Kidney (tissue), 14 donors: ENCODE data around the gene GALNT18. TPM values are rescaled to one million over a fixed set of nuclear protein-coding genes. Genes with fewer than 3 reads are reported as not detected.

Source experiments
- DNase-seq, 5 donors: peaks; one replicate each; pipeline ENCODE4 v3.0.0-alpha.2; 2013 to 2020
- FAIRE-seq: peaks from 2 replicates; lab custom pipeline; 2012; peaks lifted over from hg19 to GRCh38; lab: Jason Lieb, UNC
- H3K27ac ChIP-seq, 2 donors: one replicate each; pipeline ENCODE4 v1.7.0; 2013; ENCODE audit warnings: low read depth in 2 of 2, low read length in 2 of 2, inconsistent platforms in 1 of 2
- H3K27me3 ChIP-seq: one replicate; pipeline ENCODE4 v1.7.1; 2013; ENCODE audit warnings: low read length, inconsistent platforms; ENCODE audit not compliant: control insufficient read depth, insufficient read depth
- H3K36me3 ChIP-seq, 3 donors: one replicate each; pipeline versions ENCODE4 v1.7.0 to v1.7.1; 2013; ENCODE audit warnings: low read length in 3 of 3, control low read depth in 1 of 3, inconsistent platforms in 1 of 3; ENCODE audit not compliant: insufficient read depth in 3 of 3, control insufficient read depth in 2 of 3
- H3K4me1 ChIP-seq, 3 donors: one replicate each; pipeline versions ENCODE4 v1.7.0 to v1.7.1; 2013; ENCODE audit warnings: low read length in 3 of 3, inconsistent platforms in 1 of 3, low read depth in 1 of 3; ENCODE audit not compliant: control insufficient read depth in 2 of 3, insufficient read depth in 2 of 3
- H3K4me3 ChIP-seq, 3 donors: one replicate each; pipeline versions ENCODE4 v1.7.0 to v1.8.1; 2013; ENCODE audit warnings: low read length in 3 of 3, control low read depth in 1 of 3, inconsistent platforms in 1 of 3
- H3K9ac ChIP-seq, 3 donors: one replicate each; pipeline versions ENCODE4 v1.7.0 to v1.7.1; 2013; ENCODE audit warnings: low read length in 3 of 3, control low read depth in 1 of 3, inconsistent platforms in 1 of 3
- H3K9me3 ChIP-seq, 3 donors: one replicate each; pipeline versions ENCODE4 v1.7.0 to v1.7.1; 2013; ENCODE audit warnings: low read length in 3 of 3, control low read depth in 1 of 3, inconsistent platforms in 1 of 3; ENCODE audit not compliant: control insufficient read depth in 2 of 3, insufficient read depth in 1 of 3
- CTCF ChIP-seq: IDR thresholded peaks from 3 replicates; pipeline ENCODE4 v1.5.1; 2012; ENCODE audit warnings: mild to moderate bottlenecking, moderate library complexity, borderline replicate concordance; ENCODE audit not compliant: insufficient read depth; ENCODE audit errors: extremely low read depth
- intact Hi-C: fragments of 100-400 bp; cut with DNase I; formaldehyde crosslinking; loops from one replicate; pipeline ENCODE4 v1.11.1; 2022
- polyA plus RNA-seq: library from polyadenylated mRNA; stranded (reverse); fragments of 350-450 nt; fragmentation: Illumina TruSeq; extraction: RNeasy Lipid Tissue Mini Kit (QIAGEN cat#74804); gene quantifications from one replicate; pipeline ENCODE4 v1.2.3, GENCODE V29; 2014; ENCODE audit warnings: low read depth, low replicate concordance; ENCODE audit not compliant: insufficient read depth
- total RNA-seq: library from RNA; stranded (reverse); fragmentation: NEBNext Ultra II Directional; extraction: Animal tissue kit (Norgen Biotek cat#: 25700); gene quantifications from one replicate; pipeline ENCODE4 v1.2.1, GENCODE V29; 2021
- donor health status: control.
- donor health status: control.
- donor health status: control.
- donor health status: control.
- donor health status: control.
- donor health status: DM: yes; HTN: yes; CAD: no.
- donor health status: Normal renal cell carcinoma (clear cell type).

Gene GALNT18
- total and polyA plus RNA-seq, 2 donors from 2014 or later: 27.2 to 42.1 TPM

- no peak overlapping the region for H3K27ac ChIP-seq
- TF ChIP-seq CTCF: no peak
- no peak overlapping the region for H3K4me3 ChIP-seq
- peaks cover 0 to 12% (median 7%) of the 10 kb centered on the region in 3 donors for H3K4me1 ChIP-seq
- H3K9ac ChIP-seq: no peak overlapping the region
- FAIRE-seq: no peak
- DNase-seq: no peak
- no peaks in the 10 kb centered on the region for H3K27me3 ChIP-seq
- no peaks in the 10 kb centered on the region for H3K9me3 ChIP-seq
- intact Hi-C loops: no loop called here
- H3K36me3 ChIP-seq: no peaks in the 10 kb centered on the region
Observed at GRCh38 chr11:11512090-11512489, 109.7 kb downstream of the GALNT18 start.

DNA sequence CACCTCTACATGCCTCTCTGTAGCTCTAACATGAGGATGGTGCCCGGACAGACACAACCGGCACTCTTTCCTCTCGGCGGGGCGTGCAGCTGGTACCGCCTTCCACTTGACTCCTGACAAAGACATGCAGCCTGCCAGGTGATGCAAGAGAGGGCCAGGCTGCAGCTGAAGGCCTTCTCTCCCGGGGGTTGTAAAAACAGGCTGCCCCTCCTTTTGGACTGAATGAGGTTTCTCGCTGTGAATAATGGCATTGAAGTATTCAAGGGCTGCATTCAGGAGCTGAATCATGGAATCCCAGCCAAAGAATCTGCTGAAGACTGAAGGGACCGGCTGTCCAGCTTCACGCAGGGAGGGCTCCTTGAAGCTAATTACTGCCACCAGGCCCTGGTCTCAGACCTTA is 110.9 kb downstream of the GALNT18 start:
- Histone ChIP-seq H3K9me3 (no peaks in the 10 kb centered on the region), H3K4me3 (no peak overlapping the region), H3K27ac (no peak overlapping the region), H3K9ac (no peak overlapping the region), H3K36me3 (no peaks in the 10 kb centered on the region), H3K4me1 (peaks cover 0 to 12% (median 7%) of the 10 kb centered on the region in 3 donors), H3K27me3 (no peaks in the 10 kb centered on the region)
- TF ChIP-seq CTCF: no peak
- DNase-seq: peak in 3 of 5 donors; percentile 27 to 72 (median 46)
- FAIRE-seq: no peak
- intact Hi-C loops: no loop called here

DNA sequence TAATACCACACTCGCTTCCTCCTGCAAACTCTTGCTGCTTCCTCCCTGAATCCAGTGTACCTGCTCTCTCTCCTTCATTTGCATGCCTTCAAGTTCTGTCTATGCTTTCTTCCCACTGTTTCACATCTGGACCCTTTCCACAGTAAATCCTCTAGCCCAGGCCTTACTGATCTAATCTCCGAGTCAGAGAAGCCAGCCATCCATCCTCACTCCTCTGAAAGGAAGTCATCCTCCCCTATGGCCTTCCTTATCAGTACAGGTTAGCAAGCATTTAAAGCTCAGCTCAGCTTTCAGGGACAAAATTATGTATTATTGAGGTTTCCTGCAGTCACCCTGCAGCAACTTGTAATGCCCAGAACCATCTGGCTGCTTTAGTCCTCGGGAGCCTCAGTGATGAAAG is 116.1 kb downstream of the GALNT18 start:
- intact Hi-C loops: no loop called here
- no peaks in the 10 kb centered on the region for H3K27me3 ChIP-seq
- TF ChIP-seq CTCF: no peak
- no peak for DNase-seq
- peaks cover 0 to 34% (median 18%) of the 10 kb centered on the region in 3 donors for H3K4me1 ChIP-seq
- H3K9ac ChIP-seq: no peak overlapping the region
- FAIRE-seq: no peak
- H3K9me3 ChIP-seq: no peaks in the 10 kb centered on the region
- no peaks in the 10 kb centered on the region for H3K36me3 ChIP-seq
- no peak overlapping the region for H3K4me3 ChIP-seq
- no peak overlapping the region for H3K27ac ChIP-seq

GRCh38 chr11:11505190-11505589 is 116.6 kb downstream of the GALNT18 start:
- Histone ChIP-seq H3K9me3 (no peaks in the 10 kb centered on the region), H3K36me3 (no peaks in the 10 kb centered on the region), H3K4me1 (peaks cover 0 to 37% (median 22%) of the 10 kb centered on the region in 3 donors), H3K27ac (no peak overlapping the region), H3K27me3 (no peaks in the 10 kb centered on the region), H3K4me3 (no peak overlapping the region), H3K9ac (no peak overlapping the region)
- intact Hi-C loops: no loop called here
- DNase-seq (no peak), FAIRE-seq (no peak)
- TF ChIP-seq CTCF: no peak
